Progenitor cell of endocrine pancreas (in vitro differentiated cells): ENCODE measurements around the gene PLSCR4. TPM values are rescaled to one million over a fixed set of nuclear protein-coding genes. Genes with fewer than 3 reads are reported as not detected.

Experiments
- DNase-seq: peaks from one replicate; pipeline ENCODE4 v3.0.0; 2021; ENCODE audit warnings: low spot score; ENCODE audit not compliant: unreplicated experiment
- H3K27ac Mint-ChIP-seq: 2 replicates; pipeline ENCODE4 v1.8.0; 2021; ENCODE audit warnings: mild to moderate bottlenecking, moderate library complexity, mixed read lengths
- H3K27me3 Mint-ChIP-seq: 2 replicates; pipeline ENCODE4 v1.8.0; 2021; ENCODE audit warnings: mixed read lengths
- H3K36me3 Mint-ChIP-seq: 2 replicates; pipeline ENCODE4 v1.8.0; 2022; ENCODE audit warnings: mixed read lengths; ENCODE audit not compliant: insufficient read depth
- H3K4me1 Mint-ChIP-seq: 2 replicates; pipeline ENCODE4 v1.8.0; 2021; ENCODE audit warnings: low read depth, mixed read lengths
- H3K4me3 Mint-ChIP-seq: 2 replicates; pipeline ENCODE4 v1.8.0; 2021; ENCODE audit warnings: low read depth, mild to moderate bottlenecking, moderate library complexity, mixed read lengths
- H3K9me3 Mint-ChIP-seq: 2 replicates; pipeline ENCODE4 v1.8.0; 2021; ENCODE audit warnings: low read depth, mixed read lengths
- CTCF ChIP-seq: fragments of 200-600 bp; sonication (generic); IDR thresholded peaks from one replicate; pipeline ENCODE4 v1.5.0; 2021; ENCODE audit warnings: antibody characterized with exemption, mild to moderate bottlenecking; ENCODE audit not compliant: unreplicated experiment
- total RNA-seq: library from RNA; stranded (reverse); gene quantifications from 2 replicates; pipeline ENCODE4 v1.2.1, GENCODE V29; 2021

The PLSCR4 gene
- total RNA-seq, 1 donor from 2014 or later = 9.2 TPM

GRCh38 chr3:146170591-146170990 lies 80.3 kb downstream of the PLSCR4 start:
- Mint-ChIP-seq H3K27ac (no peak overlapping the region), H3K36me3 (no peaks in the 10 kb centered on the region), H3K4me3 (no peak overlapping the region), H3K27me3 (peaks cover 5% of the 10 kb centered on the region), H3K4me1 (peaks cover 21% of the 10 kb centered on the region), H3K9me3 (peaks cover 2% of the 10 kb centered on the region)
- no peak for DNase-seq
- no peak for TF ChIP-seq CTCF

- Mint-ChIP-seq H3K27ac (no peak overlapping the region), H3K36me3 (no peaks in the 10 kb centered on the region)
These were observed 81.0 kb downstream of the PLSCR4 start for GRCh38 chr3:146169891-146170290.

GRCh38 chr3:146166826-146167225 lies 84.1 kb downstream of the PLSCR4 start:
- Mint-ChIP-seq H3K36me3 (peaks cover 2% of the 10 kb centered on the region), H3K4me1 (peaks cover 26% of the 10 kb centered on the region), H3K27ac (no peak overlapping the region), H3K27me3 (peaks cover 24% of the 10 kb centered on the region), H3K9me3 (peaks cover 4% of the 10 kb centered on the region), H3K4me3 (no peak overlapping the region)
- no peak for TF ChIP-seq CTCF
- no peak for DNase-seq

More at GRCh38 chr3:146169891-146170290, 81.0 kb downstream of the PLSCR4 start:
- no peak for TF ChIP-seq CTCF
- peaks cover 8% of the 10 kb centered on the region for H3K27me3 Mint-ChIP-seq
- no peak overlapping the region for H3K4me3 Mint-ChIP-seq
- no peak for DNase-seq
- peaks cover 28% of the 10 kb centered on the region for H3K4me1 Mint-ChIP-seq
- peaks cover 2% of the 10 kb centered on the region for H3K9me3 Mint-ChIP-seq

DNA sequence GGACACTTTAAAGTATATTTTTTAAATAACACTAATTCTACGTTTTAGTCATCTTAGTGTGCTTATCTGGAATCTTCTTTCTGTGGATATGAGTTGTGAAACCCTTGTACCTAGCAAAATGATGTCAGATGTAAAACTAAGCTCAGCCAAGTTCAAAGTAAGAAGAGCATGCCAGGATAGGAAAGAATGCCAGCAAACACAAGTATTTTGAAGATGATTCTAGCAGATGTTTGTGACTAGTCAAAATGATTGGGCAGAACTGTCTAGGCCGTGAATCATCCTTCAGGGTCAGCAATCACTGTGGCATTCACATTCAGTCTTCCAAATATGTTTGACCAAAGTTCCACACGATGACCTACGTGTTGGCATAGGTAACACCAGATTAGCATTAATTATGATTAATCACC lies 84.5 kb downstream of the PLSCR4 start:
- peaks cover 28% of the 10 kb centered on the region for H3K4me1 Mint-ChIP-seq
- no peak overlapping the region for H3K27ac Mint-ChIP-seq
- H3K36me3 Mint-ChIP-seq = peaks cover 2% of the 10 kb centered on the region
- H3K9me3 Mint-ChIP-seq = peaks cover 4% of the 10 kb centered on the region
- no peak for TF ChIP-seq CTCF
- DNase-seq = no peak
- H3K4me3 Mint-ChIP-seq = no peak overlapping the region
- H3K27me3 Mint-ChIP-seq = peaks cover 24% of the 10 kb centered on the region

DNA sequence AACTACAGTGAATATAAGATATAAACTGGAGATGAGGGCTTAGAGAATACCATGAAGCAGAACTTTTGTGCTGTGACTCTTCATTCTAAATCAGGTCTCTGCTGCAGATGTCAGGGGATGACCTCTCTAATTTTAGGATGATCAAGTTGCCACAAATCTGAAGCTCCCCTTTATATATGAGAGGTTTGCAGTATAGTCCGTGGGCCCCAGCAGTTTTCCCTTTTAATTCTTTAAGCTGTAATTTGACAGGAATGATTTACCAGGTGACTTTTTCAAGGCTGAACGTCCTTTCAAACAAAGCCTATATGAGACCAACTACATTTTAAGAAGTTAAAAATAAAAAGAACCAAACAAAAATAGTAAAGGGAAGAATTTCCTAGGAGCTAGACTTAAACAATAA lies 85.0 kb downstream of the PLSCR4 start:
- TF ChIP-seq CTCF = no peak
- peaks cover 24% of the 10 kb centered on the region for H3K27me3 Mint-ChIP-seq
- peaks cover 4% of the 10 kb centered on the region for H3K9me3 Mint-ChIP-seq
- peaks cover 28% of the 10 kb centered on the region for H3K4me1 Mint-ChIP-seq
- DNase-seq = no peak
- H3K4me3 Mint-ChIP-seq = no peak overlapping the region
- H3K27ac Mint-ChIP-seq = no peak overlapping the region
- H3K36me3 Mint-ChIP-seq = peaks cover 2% of the 10 kb centered on the region
